HepG2 (cell line): Measurements from ENCODE around the gene CPT1B. TPM values are rescaled to one million over a fixed set of nuclear protein-coding genes. Genes with fewer than 3 reads are reported as not detected.

Source experiments
- CCAR2 ChIP-seq: fragments of 200-400 bp; formaldehyde crosslinking; optimal IDR thresholded peaks from 2 replicates; pipeline ENCODE3; 2018; ENCODE audit warnings: low read depth, mild to moderate bottlenecking, low read length, moderate library complexity
- CCDC6 ChIP-seq: sonication (generic); formaldehyde crosslinking; IDR thresholded peaks from 2 replicates; pipeline ENCODE4 v1.8.1; 2022; ENCODE audit warnings: mild to moderate bottlenecking, missing genetic modification reagents, moderate library complexity
- FOXK1 ChIP-seq: sonication (generic); formaldehyde crosslinking; IDR thresholded peaks from 2 replicates; pipeline ENCODE4 v1.4.0; 2020; ENCODE audit warnings: low read depth, missing genetic modification reagents, borderline replicate concordance
- GZF1 ChIP-seq: sonication (generic); formaldehyde crosslinking; IDR thresholded peaks from 2 replicates; pipeline ENCODE4 v1.5.1; 2020; ENCODE audit warnings: mild to moderate bottlenecking, missing genetic modification reagents
- HMG20B ChIP-seq: conservative IDR thresholded peaks from 2 replicates; pipeline ENCODE4 v1.6.1; 2016; ENCODE audit warnings: missing genetic modification reagents, missing compliant biosample characterization
- IKZF1 ChIP-seq: fragments of 450-650 bp; IDR thresholded peaks from 2 replicates; pipeline ENCODE4 v1.7.1; 2016
- MYC ChIP-seq: sonication (generic); formaldehyde crosslinking; IDR thresholded peaks from 2 replicates; pipeline ENCODE4 v1.9.0; 2021; ENCODE audit warnings: missing genetic modification reagents, borderline replicate concordance
- NFIB ChIP-seq: sonication (generic); formaldehyde crosslinking; IDR thresholded peaks from 2 replicates; pipeline ENCODE4 v1.9.0; 2021; ENCODE audit warnings: missing genetic modification reagents, mild to moderate bottlenecking, borderline replicate concordance
- NR1H2 ChIP-seq: sonication (generic); formaldehyde crosslinking; IDR thresholded peaks from 2 replicates; pipeline ENCODE4 v1.8.1; 2022; ENCODE audit warnings: low read depth, missing genetic modification reagents, borderline replicate concordance
- PAF1 ChIP-seq: IDR thresholded peaks from 2 replicates; pipeline ENCODE4 v1.6.1; 2016; ENCODE audit warnings: missing genetic modification reagents, missing compliant biosample characterization
- PCBP2 ChIP-seq: fragments of 200-400 bp; formaldehyde crosslinking; optimal IDR thresholded peaks from 2 replicates; pipeline ENCODE3; 2018; ENCODE audit warnings: low read length, low read depth; ENCODE audit not compliant: poor library complexity, severe bottlenecking
- SNAPC2 ChIP-seq: sonication (generic); formaldehyde crosslinking; IDR thresholded peaks from 2 replicates; pipeline ENCODE4 v1.8.1; 2022; ENCODE audit warnings: mild to moderate bottlenecking, missing genetic modification reagents
- SP140L ChIP-seq: sonication (generic); formaldehyde crosslinking; IDR thresholded peaks from 2 replicates; pipeline ENCODE4 v1.4.0; 2020; ENCODE audit warnings: missing genetic modification reagents, borderline replicate concordance
- SPEN ChIP-seq: sonication (generic); formaldehyde crosslinking; IDR thresholded peaks from 2 replicates; pipeline ENCODE4 v1.5.1; 2020; ENCODE audit warnings: low read depth, mild to moderate bottlenecking, missing genetic modification reagents
- YEATS2 ChIP-seq: sonication (generic); formaldehyde crosslinking; IDR thresholded peaks from 2 replicates; pipeline ENCODE4 v1.4.0; 2020; ENCODE audit warnings: missing genetic modification reagents, borderline replicate concordance
- ZFX ChIP-seq: sonication (generic); formaldehyde crosslinking; IDR thresholded peaks from 2 replicates; pipeline ENCODE4 v1.4.0; 2020; ENCODE audit warnings: mild to moderate bottlenecking, low read depth, missing genetic modification reagents, moderate library complexity
- ZNF136 ChIP-seq: sonication (generic); formaldehyde crosslinking; IDR thresholded peaks from 2 replicates; pipeline ENCODE4 v1.8.1; 2022; ENCODE audit warnings: low read depth, mild to moderate bottlenecking, moderate library complexity, missing genetic modification reagents
- ZNF530 ChIP-seq: sonication (generic); formaldehyde crosslinking; IDR thresholded peaks from 2 replicates; pipeline ENCODE4 v1.5.0; 2020; ENCODE audit warnings: low read depth, mild to moderate bottlenecking, missing genetic modification reagents
- ZNF563 ChIP-seq: sonication (generic); formaldehyde crosslinking; IDR thresholded peaks from 2 replicates; pipeline ENCODE4 v1.8.0; 2022; ENCODE audit warnings: mild to moderate bottlenecking, moderate library complexity, missing genetic modification reagents
- ZNF589 ChIP-seq: sonication (generic); formaldehyde crosslinking; conservative IDR thresholded peaks from 2 replicates; pipeline ENCODE4 v1.8.0; 2022; ENCODE audit warnings: mild to moderate bottlenecking, moderate library complexity, missing genetic modification reagents
- ZNF652 ChIP-seq: IDR thresholded peaks from 2 replicates; pipeline ENCODE4 v1.6.1; 2016; ENCODE audit warnings: low read depth, borderline replicate concordance
- polyA plus RNA-seq, 8 experiments: library from polyadenylated mRNA; depleted of rRNA in 3 of 8; stranded (reverse) in 7 of 8; unstranded in 1 of 8; fragments of >200 nt; fragmentation: Illumina TruSeq in 4 of 8; extraction: Trizol in 4 of 8; gene quantifications; 2 replicates each; pipeline versions ENCODE4 v1.2.1 to v1.2.3, GENCODE V29; 2011 to 2016; ENCODE audit warnings: low read depth in 4 of 8, missing spikeins in 1 of 8, mixed read lengths in 1 of 8; ENCODE audit not compliant: insufficient read depth in 1 of 8
- total RNA-seq, 5 experiments: library from RNA; depleted of rRNA; stranded (reverse); fragments of >200 nt; fragmentation: Illumina TruSeq; extraction: Trizol; gene quantifications; 2 replicates each; pipeline ENCODE4 v1.2.3, GENCODE V29; 2016; ENCODE audit warnings: low read depth in 1 of 5
- TF ChIP-seq, protein P1 (sequence below): sonication (generic); formaldehyde crosslinking; IDR thresholded peaks from 2 replicates; pipeline ENCODE4 v1.4.0; 2020; ENCODE audit warnings: mild to moderate bottlenecking, missing genetic modification reagents
- TF ChIP-seq, protein P2 (sequence below): sonication (generic); formaldehyde crosslinking; IDR thresholded peaks from 2 replicates; pipeline ENCODE4 v1.4.0; 2020; ENCODE audit warnings: mild to moderate bottlenecking, missing genetic modification reagents

The CPT1B gene
- total and polyA plus RNA-seq, 2 of the 13 experiments (the other 11 are each of a cell fraction or from before 2014, with no cell fraction given), result 9.2 to 19.5 TPM

DNA sequence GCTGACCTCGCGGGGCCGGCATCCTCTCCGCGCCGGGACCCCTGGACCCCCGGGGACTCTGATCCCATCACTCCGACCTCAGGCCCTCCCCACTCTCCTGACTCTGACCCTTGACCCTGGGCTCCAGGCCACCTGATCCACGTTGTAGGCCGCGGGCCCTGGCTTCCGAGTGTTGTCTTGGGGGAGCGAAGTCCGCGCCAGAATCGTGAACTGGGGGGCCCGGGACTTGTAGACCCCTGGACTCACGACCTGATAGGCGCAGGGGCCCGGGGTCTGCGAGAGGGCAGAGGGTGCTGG, 47.7 kb downstream of the CPT1B start (continued):
- TF ChIP-seq, protein P1, sequence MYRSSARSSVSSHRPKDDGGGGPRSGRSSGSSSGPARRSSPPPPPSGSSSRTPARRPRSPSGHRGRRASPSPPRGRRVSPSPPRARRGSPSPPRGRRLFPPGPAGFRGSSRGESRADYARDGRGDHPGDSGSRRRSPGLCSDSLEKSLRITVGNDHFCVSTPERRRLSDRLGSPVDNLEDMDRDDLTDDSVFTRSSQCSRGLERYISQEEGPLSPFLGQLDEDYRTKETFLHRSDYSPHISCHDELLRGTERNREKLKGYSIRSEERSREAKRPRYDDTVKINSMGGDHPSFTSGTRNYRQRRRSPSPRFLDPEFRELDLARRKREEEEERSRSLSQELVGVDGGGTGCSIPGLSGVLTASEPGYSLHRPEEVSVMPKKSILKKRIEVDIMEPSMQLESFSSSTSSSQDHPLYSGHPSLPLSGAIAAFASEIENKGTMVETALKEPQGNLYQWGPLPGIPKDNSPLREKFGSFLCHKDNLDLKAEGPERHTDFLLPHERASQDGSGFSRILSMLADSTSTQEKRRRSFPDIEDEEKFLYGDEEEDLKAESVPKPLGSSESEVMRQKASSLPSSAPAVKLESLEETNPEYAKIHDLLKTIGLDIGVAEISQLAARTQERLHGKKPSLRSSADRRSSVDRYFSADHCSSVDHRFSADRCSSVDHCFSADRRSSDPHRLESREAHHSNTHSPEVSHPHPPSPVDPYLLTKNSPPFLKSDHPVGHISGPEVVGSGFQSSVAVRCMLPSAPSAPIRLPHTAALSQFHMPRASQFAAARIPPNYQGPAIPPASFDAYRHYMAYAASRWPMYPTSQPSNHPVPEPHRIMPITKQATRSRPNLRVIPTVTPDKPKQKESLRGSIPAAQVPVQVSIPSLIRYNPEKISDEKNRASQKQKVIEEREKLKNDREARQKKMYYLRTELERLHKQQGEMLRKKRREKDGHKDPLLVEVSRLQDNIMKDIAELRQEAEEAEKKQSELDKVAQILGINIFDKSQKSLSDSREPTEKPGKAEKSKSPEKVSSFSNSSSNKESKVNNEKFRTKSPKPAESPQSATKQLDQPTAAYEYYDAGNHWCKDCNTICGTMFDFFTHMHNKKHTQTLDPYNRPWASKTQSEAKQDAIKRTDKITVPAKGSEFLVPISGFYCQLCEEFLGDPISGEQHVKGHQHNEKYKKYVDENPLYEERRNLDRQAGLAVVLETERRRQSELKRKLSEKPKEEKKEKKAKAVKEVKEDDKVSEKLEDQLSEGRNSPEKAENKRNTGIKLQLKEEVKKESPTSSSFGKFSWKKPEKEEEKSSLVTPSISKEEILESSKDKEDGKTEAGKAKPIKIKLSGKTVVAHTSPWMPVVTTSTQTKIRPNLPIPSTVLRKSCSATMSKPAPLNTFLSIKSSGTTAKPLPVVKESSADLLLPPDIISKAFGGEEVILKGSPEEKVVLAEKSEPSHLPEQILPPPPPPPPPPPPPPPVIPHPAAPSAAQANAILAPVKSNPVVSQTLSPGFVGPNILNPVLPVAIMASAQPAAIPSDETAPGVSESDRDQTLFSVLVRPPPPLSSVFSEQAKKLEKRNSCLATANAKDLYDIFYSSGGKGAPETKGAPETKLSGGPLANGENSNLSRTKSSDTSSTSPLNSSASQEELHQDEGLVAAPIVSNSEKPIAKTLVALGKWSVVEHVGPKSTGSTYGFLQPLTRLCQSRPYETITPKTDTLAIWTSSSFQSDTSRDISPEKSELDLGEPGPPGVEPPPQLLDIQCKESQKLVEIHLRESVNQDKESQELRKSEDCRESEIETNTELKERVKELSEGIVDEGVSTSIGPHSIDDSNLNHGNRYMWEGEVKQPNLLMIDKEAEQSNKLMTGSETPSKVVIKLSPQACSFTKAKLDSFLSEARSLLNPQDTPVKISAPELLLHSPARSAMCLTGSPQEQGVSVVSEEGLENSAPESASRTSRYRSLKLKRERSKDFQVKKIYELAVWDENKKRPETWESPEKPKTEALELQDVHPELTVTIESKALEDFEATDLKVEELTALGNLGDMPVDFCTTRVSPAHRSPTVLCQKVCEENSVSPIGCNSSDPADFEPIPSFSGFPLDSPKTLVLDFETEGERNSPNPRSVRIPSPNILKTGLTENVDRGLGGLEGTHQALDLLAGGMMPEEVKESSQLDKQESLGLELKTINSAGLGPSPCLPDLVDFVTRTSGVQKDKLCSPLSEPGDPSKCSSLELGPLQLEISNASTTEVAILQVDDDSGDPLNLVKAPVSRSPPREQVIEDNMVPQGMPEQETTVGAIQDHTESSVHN (CRISPR knock-in tag), result 0 out of 2 replicates have a peak, but pooled peaks have one; percentile 3
- TF ChIP-seq PAF1 (CRISPR knock-in tag) (no peak), IKZF1 (no peak), SPEN (CRISPR knock-in tag) (no peak; the same call in 1 of the 2 replicates), ZNF563 (CRISPR knock-in tag) (peak; percentile 34; the same call in 1 of the 2 replicates), CCDC6 (CRISPR knock-in tag) (no peak), ZNF652 (CRISPR knock-in tag) (no peak), PCBP2 (no peak), SP140L (CRISPR knock-in tag) (no peak; the same call in 1 of the 2 replicates), HMG20B (CRISPR knock-in tag) (no peak), YEATS2 (CRISPR knock-in tag) (no peak), GZF1 (CRISPR knock-in tag) (no peak), MYC (CRISPR knock-in tag) (peak; percentile 75), SNAPC2 (CRISPR knock-in tag) (peak; percentile 24; the same call in 1 of the 2 replicates), ZNF530 (no peak), ZNF136 (no peak), ZFX (CRISPR knock-in tag) (peak; percentile 92), NFIB (CRISPR knock-in tag) (no peak), NR1H2 (CRISPR knock-in tag) (no peak), ZNF589 (0 out of 2 replicates have a peak, but pooled peaks have one; percentile 53), CCAR2 (no peak), FOXK1 (CRISPR knock-in tag) (no peak)
- TF ChIP-seq, protein P2, sequence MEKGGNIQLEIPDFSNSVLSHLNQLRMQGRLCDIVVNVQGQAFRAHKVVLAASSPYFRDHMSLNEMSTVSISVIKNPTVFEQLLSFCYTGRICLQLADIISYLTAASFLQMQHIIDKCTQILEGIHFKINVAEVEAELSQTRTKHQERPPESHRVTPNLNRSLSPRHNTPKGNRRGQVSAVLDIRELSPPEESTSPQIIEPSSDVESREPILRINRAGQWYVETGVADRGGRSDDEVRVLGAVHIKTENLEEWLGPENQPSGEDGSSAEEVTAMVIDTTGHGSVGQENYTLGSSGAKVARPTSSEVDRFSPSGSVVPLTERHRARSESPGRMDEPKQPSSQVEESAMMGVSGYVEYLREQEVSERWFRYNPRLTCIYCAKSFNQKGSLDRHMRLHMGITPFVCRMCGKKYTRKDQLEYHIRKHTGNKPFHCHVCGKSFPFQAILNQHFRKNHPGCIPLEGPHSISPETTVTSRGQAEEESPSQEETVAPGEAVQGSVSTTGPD (CRISPR knock-in tag), result 0 out of 2 replicates have a peak, but pooled peaks have one; percentile 45
